ELR (cell line): Measurements from ENCODE around the gene ZNF771.
"Not testable (repeated sequence)": the region's sequence is repeated elsewhere in the genome, so short reads cannot be mapped to it uniquely, and the experiment has no call there.

Source experiments
- DNase-seq: peaks from one replicate; pipeline ENCODE4 v3.0.0-alpha.2; 2015; ENCODE audit warnings: low read depth

The ZNF771 gene

GRCh38 chr16:30430428-30430970 is 23.1 kb downstream of the ZNF771 start:
- no peak for DNase-seq

- no peak for DNase-seq
Measured at GRCh38 chr16:30434852-30435251, 27.4 kb downstream of the ZNF771 start.

GRCh38 chr16:30437511-30438046 is 30.2 kb downstream of the ZNF771 start:
- no peak for DNase-seq

GRCh38 chr16:30438835-30439234 is 31.4 kb downstream of the ZNF771 start:
- no peak for DNase-seq

- no peak for DNase-seq
Measured at GRCh38 chr16:30439720-30440348, 32.4 kb downstream of the ZNF771 start.

- no peak for DNase-seq
Measured at GRCh38 chr16:30443631-30444030, 36.2 kb downstream of the ZNF771 start.

- DNase-seq, result no peak
Measured at GRCh38 chr16:30444231-30445148, 37.1 kb downstream of the ZNF771 start.

- no peak for DNase-seq
Measured at GRCh38 chr16:30445149-30445407, 37.7 kb downstream of the ZNF771 start.

GRCh38 chr16:30445408-30446202 is 38.2 kb downstream of the ZNF771 start, which contains the start of gene SEPHS2:
Gene SEPHS2, minus strand, starts transcription at chr16:30445874. Its CDS starts 147 bp downstream, at chr16:30445727.
- peak; percentile 98 for DNase-seq

- no peak for DNase-seq
Measured at GRCh38 chr16:30446203-30446595, 38.8 kb downstream of the ZNF771 start.

- no peak for DNase-seq
Measured at GRCh38 chr16:30447512-30448226, 40.3 kb downstream of the ZNF771 start.

GRCh38 chr16:30449116-30449435 is 41.7 kb downstream of the ZNF771 start:
- DNase-seq, result no peak

GRCh38 chr16:30452709-30453580 is 45.5 kb downstream of the ZNF771 start:
- DNase-seq, result not testable (repeated sequence)

GRCh38 chr16:30456302-30456701 is 48.9 kb downstream of the ZNF771 start:
- no peak for DNase-seq

- no peak for DNase-seq
Measured at GRCh38 chr16:30457256-30457655, 49.9 kb downstream of the ZNF771 start.

- DNase-seq, result no peak
Measured at GRCh38 chr16:30457743-30458560, 50.5 kb downstream of the ZNF771 start.

- DNase-seq, result no peak
Measured at GRCh38 chr16:30458561-30459394, 51.4 kb downstream of the ZNF771 start.

GRCh38 chr16:30459456-30459855 is 52.0 kb downstream of the ZNF771 start:
- no peak for DNase-seq

- not testable (repeated sequence) for DNase-seq
Measured at GRCh38 chr16:30461426-30461825, 54.0 kb downstream of the ZNF771 start.
